ENCODE data around the gene THEMIS. TPM values are rescaled to one million over a fixed set of nuclear protein-coding genes. Genes with fewer than 3 reads are reported as not detected.
"Not testable (repeated sequence)": the region's sequence is repeated elsewhere in the genome, so short reads cannot be mapped to it uniquely, and the experiment has no call there.

THEMIS gene
- total RNA-seq, 1 donor from 2014 or later: 5.6 TPM

DNA sequence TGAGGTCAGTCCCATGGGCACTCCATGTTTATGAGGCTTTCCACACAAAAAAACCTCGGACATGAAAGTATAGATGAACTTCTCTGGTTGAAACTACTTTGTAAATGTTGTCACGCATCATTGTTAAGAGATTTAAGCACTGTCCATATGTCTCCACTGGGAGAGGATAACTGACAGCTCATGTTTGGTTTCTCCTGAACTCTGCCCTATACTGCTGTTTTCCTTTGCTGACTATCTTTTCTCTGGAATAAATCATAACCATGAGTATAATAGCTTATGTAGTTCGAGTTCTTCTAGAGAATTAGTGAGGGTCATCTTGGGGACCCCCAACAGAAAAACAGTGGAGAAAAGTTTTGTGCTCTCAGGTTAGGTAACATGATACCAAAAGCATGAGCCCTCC lies 14.3 kb downstream of the THEMIS start:
- no peaks in the 10 kb centered on the region for H3K27me3 ChIP-seq
- no peaks in the 10 kb centered on the region for H3K36me3 ChIP-seq
- no peak for DNase-seq (ENCODE audit: extremely low spot score in 2 of 2)
- H3K4me1 ChIP-seq: no peaks in the 10 kb centered on the region
- no peaks in the 10 kb centered on the region for H3K9me3 ChIP-seq
- intact Hi-C loops (cut with DNase I): no loop called here
- no peak overlapping the region for H3K4me3 ChIP-seq
- TF ChIP-seq, protein P1, sequence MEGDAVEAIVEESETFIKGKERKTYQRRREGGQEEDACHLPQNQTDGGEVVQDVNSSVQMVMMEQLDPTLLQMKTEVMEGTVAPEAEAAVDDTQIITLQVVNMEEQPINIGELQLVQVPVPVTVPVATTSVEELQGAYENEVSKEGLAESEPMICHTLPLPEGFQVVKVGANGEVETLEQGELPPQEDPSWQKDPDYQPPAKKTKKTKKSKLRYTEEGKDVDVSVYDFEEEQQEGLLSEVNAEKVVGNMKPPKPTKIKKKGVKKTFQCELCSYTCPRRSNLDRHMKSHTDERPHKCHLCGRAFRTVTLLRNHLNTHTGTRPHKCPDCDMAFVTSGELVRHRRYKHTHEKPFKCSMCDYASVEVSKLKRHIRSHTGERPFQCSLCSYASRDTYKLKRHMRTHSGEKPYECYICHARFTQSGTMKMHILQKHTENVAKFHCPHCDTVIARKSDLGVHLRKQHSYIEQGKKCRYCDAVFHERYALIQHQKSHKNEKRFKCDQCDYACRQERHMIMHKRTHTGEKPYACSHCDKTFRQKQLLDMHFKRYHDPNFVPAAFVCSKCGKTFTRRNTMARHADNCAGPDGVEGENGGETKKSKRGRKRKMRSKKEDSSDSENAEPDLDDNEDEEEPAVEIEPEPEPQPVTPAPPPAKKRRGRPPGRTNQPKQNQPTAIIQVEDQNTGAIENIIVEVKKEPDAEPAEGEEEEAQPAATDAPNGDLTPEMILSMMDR (IDR thresholded peaks at IDR 0.05): no peak
- no peak for TF ChIP-seq POLR2A (IDR thresholded peaks at IDR 0.05)
- no peak for TF ChIP-seq POLR2AphosphoS5 (IDR thresholded peaks at IDR 0.05; ENCODE audit: insufficient read depth in 1 of 2, low read depth in 1 of 2)
- no peak overlapping the region for H3K27ac ChIP-seq

DNA sequence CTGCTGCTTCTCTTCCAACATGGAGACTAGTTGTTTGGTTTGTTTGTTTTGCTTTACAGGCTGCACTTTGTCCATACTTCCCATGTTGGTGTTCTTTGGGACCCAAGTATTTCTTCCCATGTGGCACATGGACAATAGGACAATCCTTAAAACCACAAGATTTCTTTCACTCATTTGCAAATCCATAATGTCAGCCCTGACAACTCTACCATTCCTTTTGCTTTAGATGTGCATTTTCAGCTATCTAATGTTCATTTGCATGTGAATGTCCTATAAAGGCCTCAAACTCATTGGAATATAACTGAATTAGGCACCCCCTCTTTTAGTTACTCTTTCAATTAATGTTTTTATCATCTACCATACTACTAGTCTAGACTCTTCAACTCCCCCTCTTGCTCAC lies 16.7 kb downstream of the THEMIS start:
- DNase-seq (ENCODE audit: extremely low spot score in 2 of 2): no peak
- Histone ChIP-seq H3K4me1 (no peaks in the 10 kb centered on the region), H3K4me3 (no peak overlapping the region), H3K27ac (no peak overlapping the region), H3K9me3 (no peaks in the 10 kb centered on the region), H3K36me3 (no peaks in the 10 kb centered on the region), H3K27me3 (no peaks in the 10 kb centered on the region)
- TF ChIP-seq POLR2A (IDR thresholded peaks at IDR 0.05): no peak
- TF ChIP-seq, protein P1 (IDR thresholded peaks at IDR 0.05): no peak
- TF ChIP-seq POLR2AphosphoS5 (IDR thresholded peaks at IDR 0.05; ENCODE audit: insufficient read depth in 1 of 2, low read depth in 1 of 2): no peak
- intact Hi-C loops (cut with DNase I): no loop called here

DNA sequence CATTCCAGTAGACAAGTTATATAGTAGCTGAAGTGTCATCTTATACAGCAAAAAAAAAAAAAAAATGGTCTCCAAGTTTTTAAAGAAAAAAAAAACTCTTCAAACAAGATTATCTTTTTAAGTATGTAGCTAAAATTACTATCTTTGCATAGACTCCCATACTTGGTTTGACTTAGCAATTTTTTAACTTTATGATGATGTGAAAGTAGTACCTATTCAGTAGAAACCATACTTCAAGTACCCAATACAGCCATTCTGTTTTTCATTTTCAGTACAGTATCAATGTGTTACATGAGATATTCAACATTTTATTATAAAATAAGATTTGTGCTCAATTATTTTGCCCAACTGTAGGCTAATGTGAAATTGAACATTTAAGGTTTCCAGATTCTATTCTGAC lies 18.9 kb downstream of the THEMIS start:
- H3K27me3 ChIP-seq; H3K4me3 ChIP-seq; H3K27ac ChIP-seq; H3K36me3 ChIP-seq; intact Hi-C loops (cut with DNase I); H3K9me3 ChIP-seq; DNase-seq (ENCODE audit: extremely low spot score in 2 of 2); H3K4me1 ChIP-seq: not testable (repeated sequence)

DNA sequence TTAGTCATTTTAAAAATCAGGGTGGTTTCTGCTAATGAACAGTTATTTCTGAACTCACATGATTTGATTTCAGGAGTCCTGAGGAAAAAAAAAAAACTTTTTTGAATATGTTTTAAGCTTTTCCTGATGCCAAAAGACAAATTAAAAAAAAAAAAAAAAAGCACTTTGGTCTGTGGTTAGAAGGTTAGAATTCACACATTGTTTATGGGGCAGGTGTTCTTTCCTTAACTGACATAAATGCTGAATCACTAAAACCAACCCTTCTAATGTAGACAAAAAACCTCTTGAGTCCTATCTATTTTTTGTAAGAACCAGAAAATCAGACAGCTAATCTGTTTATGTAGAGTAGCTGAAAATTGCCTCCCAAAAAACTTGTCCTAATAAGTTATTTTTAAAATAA lies 20.4 kb downstream of the THEMIS start:
- TF ChIP-seq, protein P1 (IDR thresholded peaks at IDR 0.05): no peak
- TF ChIP-seq POLR2AphosphoS5 (IDR thresholded peaks at IDR 0.05; ENCODE audit: insufficient read depth in 1 of 2, low read depth in 1 of 2) (no peak), POLR2A (IDR thresholded peaks at IDR 0.05) (no peak)
- H3K4me1 ChIP-seq: no peaks in the 10 kb centered on the region
- H3K27ac ChIP-seq: no peak overlapping the region
- DNase-seq (ENCODE audit: extremely low spot score in 2 of 2): no peak
- H3K9me3 ChIP-seq: no peaks in the 10 kb centered on the region
- no peaks in the 10 kb centered on the region for H3K36me3 ChIP-seq
- H3K27me3 ChIP-seq: no peaks in the 10 kb centered on the region
- H3K4me3 ChIP-seq: no peak overlapping the region
- intact Hi-C loops (cut with DNase I): no loop called here

DNA sequence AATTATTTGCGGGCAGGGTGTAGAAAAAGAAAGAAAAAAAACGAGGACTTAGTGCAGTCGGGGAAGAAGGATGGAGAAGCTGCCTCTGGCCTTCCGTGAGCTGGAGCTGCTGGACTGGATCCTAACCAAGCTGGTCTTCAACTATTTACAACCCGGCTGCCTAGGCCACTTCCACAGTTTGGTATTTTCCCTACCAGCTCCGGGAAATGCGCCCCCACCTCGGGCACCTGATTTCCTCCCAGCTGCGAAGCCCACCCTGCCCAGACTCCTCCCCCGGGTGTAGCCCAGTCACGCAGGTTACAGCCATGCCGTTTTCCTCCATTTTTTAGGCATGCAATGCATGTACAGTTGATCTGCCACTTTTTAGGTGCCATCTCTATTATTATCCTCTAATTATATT lies 21.2 kb downstream of the THEMIS start:
- Histone ChIP-seq H3K27me3 (no peaks in the 10 kb centered on the region), H3K36me3 (no peaks in the 10 kb centered on the region), H3K4me1 (no peaks in the 10 kb centered on the region), H3K9me3 (no peaks in the 10 kb centered on the region), H3K27ac (no peak overlapping the region), H3K4me3 (no peak overlapping the region)
- DNase-seq (ENCODE audit: extremely low spot score in 2 of 2): no peak
- TF ChIP-seq POLR2A (IDR thresholded peaks at IDR 0.05): no peak
- TF ChIP-seq, protein P1 (IDR thresholded peaks at IDR 0.05): no peak
- TF ChIP-seq POLR2AphosphoS5 (IDR thresholded peaks at IDR 0.05; ENCODE audit: insufficient read depth in 1 of 2, low read depth in 1 of 2): no peak
- intact Hi-C loops (cut with DNase I): no loop called here

DNA sequence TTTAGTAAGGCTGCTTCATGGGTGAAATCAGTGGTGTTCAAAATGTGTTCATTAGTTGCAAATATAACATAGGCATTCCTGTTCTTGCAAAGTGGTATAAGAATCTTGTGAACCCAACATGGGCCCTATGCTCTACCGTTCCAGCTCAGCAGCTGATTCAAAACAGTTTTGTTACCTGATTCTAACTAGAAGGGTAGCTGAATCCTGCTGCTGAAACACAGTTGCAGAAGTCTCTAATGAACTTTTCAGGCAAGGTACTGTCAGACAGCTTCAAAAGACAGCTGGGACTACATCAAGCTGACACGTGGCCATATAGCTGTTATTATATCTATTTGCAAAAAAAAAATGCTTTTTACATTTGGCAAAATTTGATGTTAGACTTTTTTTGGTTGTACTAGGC lies 22.7 kb downstream of the THEMIS start:
- no peak for DNase-seq (ENCODE audit: extremely low spot score in 2 of 2)
- TF ChIP-seq, protein P1 (IDR thresholded peaks at IDR 0.05): no peak
- TF ChIP-seq POLR2A (IDR thresholded peaks at IDR 0.05) (no peak), POLR2AphosphoS5 (IDR thresholded peaks at IDR 0.05; ENCODE audit: insufficient read depth in 1 of 2, low read depth in 1 of 2) (no peak)
- Histone ChIP-seq H3K36me3 (no peaks in the 10 kb centered on the region), H3K9me3 (no peaks in the 10 kb centered on the region), H3K27me3 (no peaks in the 10 kb centered on the region), H3K4me3 (no peak overlapping the region), H3K4me1 (no peaks in the 10 kb centered on the region), H3K27ac (no peak overlapping the region)
- intact Hi-C loops (cut with DNase I): no loop called here
